Fibroblast of skin of scalp (primary cell): ENCODE measurements around the gene CALML3.

Experiments used
- DNase-seq: peaks from one replicate; pipeline ENCODE4 v3.0.0-alpha.2; 2013

The CALML3 gene

DNA sequence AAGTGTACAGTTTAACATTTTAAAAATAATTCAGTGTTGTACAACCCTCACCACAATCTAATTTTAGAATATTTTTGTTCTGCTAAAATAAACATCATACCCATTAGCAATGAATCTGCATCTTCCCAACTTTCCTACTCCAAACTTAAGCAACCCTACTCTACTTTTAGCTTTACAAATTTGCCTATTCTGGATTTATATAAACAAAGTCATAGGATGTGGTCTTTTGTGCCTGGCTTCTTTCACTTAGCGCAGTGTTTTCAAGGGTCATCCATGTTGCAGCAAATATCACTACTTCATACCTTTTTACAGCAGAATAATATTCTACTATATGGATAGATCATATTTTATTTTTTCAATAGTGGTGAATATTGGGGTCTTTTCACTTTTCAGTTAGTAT is 18.9 kb downstream of the CALML3 start:
- peak; percentile 76 for DNase-seq

DNA sequence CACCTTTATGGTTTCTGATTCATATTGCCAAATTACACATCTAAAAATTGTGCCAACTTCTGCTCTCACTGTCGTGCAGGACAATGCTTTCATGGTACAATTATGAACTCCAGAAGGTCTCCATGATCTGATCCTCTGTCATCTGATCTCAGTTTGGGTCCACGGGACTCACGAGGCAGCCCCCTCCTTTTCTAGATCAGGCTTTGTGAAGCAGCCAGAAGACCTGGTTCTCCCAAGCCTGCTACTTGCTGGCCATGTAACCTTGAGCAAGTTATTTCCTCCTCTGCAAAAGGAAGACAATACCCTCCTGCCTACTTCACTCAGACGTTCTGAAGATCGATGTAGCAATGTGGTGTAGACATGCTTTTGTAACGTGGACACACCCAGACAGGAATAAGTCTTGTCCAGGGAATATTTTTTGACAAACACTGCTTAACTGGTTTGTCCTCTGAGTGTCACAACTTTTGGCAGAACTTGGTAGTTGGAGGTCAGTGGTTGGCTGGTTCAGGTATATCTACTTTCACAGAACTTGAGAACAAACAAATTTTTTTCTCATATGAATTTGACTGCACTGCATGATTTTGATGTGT is 19.6 kb downstream of the CALML3 start:
- no peak for DNase-seq

- no peak for DNase-seq
These were observed 20.2 kb downstream of the CALML3 start for GRCh38 chr10:5545011-5545410.

- DNase-seq: no peak
These were observed 20.6 kb downstream of the CALML3 start for GRCh38 chr10:5545426-5545777.

GRCh38 chr10:5545778-5546710 is 21.3 kb downstream of the CALML3 start:
- peak; percentile 88 for DNase-seq

- DNase-seq: no peak
These were observed 22.3 kb downstream of the CALML3 start for GRCh38 chr10:5546891-5547680.

DNA sequence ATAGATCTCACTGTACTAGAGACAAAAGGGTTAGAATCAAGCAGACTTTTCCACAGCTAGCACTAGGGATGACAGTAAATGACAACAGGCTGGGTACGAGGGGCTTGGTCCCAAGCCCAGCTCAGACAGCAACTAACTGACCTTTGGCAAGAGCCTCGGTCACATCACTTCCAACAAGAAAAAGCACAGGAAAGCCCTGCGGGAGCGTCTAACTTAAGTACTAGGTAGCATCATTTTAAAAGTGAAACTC is 22.8 kb downstream of the CALML3 start:
- DNase-seq: no peak

DNA sequence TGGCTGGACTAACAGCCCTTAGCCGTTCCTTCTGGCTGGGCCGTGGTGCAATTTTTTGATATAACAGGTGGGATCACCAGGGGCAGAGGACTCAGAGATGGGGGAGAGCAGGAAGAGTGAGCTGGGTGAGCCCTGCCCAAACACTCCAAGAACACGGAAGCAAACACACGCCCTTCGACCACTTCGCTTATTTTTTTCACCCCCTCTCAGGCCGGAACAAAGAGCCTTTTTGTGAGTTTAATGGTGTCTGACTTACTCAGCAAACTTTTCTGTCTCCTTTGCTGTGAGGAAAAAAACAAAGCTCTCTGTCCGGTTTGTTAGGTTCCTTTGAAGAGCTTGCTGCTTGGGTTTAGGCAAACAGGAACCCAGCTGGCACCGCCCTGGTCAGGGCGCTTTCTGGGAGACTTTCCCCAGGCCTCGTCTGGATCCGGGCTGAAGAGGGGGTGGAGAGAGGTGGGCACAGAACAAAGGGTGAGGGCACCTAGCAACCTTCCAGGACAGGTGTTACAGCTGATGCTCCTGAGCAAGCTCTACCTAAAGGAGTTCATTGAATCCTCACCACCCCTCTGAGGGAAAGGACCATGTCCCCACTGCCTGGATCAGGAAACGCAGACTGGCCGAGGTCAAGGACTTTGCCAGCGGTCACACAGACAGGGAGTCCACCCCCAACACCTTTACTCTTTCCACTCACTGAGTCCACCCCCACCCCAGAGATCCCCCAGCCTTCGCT is 23.3 kb downstream of the CALML3 start:
- no peak for DNase-seq

- DNase-seq: no peak
These were observed 24.9 kb downstream of the CALML3 start for GRCh38 chr10:5549462-5550249.

DNA sequence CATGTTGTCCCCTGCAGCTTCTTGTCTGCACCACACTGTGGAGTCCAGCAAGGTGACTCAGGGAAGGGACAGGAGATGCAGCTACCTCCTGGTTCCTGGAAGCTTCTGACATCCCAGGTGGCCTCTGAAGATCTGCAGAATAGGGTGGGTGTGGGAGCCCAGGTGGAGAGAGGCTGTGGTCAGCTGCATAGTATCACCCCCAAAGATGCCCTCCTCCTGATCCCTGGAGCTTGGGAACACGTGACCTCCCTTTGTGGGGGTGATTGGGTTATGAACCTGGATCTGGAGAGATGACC is 25.4 kb downstream of the CALML3 start:
- DNase-seq: no peak

GRCh38 chr10:5550621-5551530 is 26.1 kb downstream of the CALML3 start:
- DNase-seq: no peak

DNA sequence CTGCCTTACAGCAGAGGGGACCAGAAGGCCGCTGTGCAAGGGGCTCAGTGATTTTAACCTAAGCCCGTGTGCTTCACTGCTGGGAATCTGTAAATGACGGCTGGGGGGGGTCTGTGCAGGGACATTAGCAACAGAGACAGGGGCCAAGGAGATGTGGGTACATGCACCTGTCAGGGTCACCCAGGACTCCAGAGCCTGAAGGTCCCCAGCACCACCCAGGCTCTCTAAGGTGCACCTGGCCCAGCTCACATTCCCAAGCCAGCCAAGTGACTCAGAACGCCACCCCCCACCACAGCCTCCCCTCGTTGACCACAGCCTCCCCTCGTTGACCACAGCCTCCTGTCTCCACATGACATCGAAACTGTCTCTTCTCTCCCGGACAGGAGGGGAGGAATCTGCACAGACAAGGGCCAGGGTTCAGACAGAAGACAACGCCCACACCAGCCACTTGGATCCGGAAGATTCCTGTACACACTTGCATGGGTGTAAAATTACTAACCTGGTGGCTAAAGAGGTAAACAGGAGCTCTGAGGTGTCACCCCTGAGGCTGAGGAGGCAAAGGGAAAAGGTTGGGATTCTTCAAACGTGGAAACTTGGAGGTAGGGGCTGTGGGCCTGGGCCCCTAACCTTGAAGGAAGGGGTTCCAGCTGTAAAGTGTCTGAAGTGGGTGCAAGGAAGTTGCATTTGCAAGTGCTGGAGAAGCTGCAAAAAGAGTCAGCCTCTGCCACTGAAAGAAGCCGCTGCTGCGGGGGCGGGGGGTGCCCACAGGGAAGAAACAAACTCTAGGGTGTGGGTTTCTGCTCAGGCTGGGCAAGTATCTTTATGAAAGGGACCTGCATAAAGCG is 27.0 kb downstream of the CALML3 start:
- no peak for DNase-seq

DNA sequence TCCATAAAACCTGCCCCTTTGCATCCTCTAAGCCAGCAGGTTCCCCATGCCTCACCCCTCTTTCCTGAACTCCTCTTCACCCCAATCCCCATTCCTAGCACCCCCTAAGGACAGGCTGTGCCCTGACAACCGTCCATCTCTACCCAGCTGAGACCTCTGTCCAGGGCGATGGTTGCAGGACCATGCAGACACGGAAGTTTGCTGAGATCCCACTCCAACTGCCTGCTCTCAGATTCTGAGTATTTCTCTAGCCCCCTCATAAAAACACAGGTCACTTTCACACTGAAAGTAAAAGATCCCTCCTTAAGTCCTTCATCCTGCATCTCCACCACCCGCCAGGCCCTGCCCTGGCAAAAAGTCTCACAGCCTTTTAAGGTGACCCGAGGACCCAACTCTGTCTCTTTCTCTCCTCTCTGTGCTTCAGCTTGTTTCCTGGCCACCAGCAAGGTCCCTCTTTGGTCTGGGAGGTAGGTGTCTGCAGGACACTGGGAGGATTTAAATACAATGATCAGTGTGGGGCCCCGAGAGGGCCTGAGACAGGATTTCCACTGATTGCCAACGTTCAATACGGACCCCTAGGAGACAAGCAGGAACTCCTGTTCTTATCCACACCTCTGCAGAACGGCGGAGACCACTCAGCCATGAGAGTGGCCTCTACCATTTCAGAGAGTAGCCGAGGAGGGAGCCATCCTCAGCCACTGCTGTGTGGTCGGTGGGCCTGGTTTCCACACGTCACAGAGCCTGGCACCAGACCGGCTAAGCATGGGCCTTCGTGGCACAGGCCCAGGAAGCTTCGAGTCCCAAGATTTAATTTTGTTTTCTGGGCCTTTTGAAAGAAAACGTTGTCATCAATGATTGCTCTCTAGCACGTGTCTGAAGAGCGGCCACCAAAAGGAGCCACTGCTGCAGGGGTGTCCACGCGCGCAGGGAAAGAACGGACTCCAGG is 27.9 kb downstream of the CALML3 start:
- DNase-seq: no peak

GRCh38 chr10:5553400-5554170 is 28.8 kb downstream of the CALML3 start:
- no peak for DNase-seq

GRCh38 chr10:5555021-5555510 is 30.3 kb downstream of the CALML3 start:
- DNase-seq: no peak

GRCh38 chr10:5555881-5556280 is 31.1 kb downstream of the CALML3 start:
- no peak for DNase-seq

DNA sequence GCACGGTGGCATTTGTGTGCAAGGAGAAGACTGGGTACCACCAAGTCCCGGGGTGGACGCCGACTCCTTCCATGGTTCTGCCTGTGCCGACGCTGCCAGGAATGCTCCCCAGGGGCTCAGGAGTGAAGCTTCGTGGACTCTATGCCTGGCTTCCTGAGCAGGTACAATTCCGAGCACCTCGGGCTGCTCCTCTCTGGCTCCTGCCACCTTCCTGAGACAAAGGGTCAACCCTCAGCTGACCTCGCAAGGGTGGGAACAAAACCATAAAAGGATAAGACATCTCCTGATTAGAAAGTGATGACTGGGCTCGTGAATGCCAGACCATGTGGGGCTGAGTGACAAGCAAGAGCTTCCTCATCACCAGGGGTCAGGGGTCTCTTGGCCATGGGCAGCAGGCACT is 31.8 kb downstream of the CALML3 start:
- no peak for DNase-seq

DNA sequence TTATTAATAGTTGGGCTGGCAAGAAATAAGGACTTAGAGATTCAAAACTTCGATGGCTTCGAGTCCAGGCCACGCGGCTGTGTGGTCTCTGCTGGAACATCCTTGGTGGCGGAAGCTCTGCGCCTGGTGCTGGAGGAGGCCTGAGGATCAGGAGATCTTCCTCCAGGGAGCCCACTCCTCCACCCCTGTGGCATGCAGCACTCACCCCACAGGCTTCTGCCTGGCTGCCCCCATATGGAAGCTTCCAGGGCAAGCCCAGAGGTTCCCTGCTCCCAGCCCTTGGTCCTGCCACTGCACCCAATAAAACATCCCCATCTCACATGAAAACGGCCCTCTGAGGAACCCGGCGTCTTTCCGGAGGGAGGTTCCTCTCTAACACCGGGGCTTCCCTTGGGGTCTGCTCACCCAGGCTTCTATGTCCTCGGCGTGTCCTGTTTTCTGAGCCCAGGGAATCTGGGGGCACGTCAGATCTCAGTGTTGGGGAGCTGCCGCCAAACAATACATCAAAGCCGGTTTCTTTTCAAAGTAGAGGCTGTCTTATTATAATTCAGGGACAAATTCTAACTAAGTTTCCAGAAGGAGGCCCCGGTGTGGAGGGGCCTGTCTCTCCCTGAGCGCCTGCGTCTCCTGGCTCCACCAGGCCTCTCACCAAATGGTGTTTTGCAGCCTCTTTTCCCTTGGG is 32.4 kb downstream of the CALML3 start:
- no peak for DNase-seq
